HG03520 (cell line): ENCODE data around the gene CARD8.
A peak's percentile ranks its signal among the peaks of the same experiment; 100 is the strongest.

Source experiments
- ATAC-seq: cut with Tn5 transposase; IDR thresholded peaks from one replicate; pipeline ENCODE4 v1.9.1; 2021; ENCODE audit warnings: mild to moderate bottlenecking, moderate library complexity; ENCODE audit not compliant: unreplicated experiment

The CARD8 gene

GRCh38 chr19:48216933-48217332 is 38.8 kb downstream of the CARD8 start:
- no peak for ATAC-seq

GRCh38 chr19:48213959-48214358 is 41.8 kb downstream of the CARD8 start:
- ATAC-seq: no peak

DNA sequence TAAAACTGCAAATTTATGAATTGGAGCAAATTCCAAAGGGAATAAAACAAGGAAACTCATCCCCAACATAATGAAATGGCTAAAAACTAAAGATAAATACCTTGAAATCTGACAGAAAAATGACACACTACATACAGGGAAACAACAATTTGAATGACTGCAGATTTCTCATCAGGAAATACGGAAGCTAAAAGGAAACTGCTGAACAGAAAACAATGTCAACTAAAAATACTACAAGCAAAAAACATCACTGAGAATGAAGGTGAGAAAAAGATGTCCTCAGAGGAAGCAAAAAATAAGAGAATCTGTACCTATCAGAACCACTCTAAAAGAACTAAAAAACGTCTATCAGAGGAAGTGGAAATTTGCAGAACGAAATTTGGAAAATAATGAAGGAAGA is 45.7 kb downstream of the CARD8 start:
- ATAC-seq: no peak

DNA sequence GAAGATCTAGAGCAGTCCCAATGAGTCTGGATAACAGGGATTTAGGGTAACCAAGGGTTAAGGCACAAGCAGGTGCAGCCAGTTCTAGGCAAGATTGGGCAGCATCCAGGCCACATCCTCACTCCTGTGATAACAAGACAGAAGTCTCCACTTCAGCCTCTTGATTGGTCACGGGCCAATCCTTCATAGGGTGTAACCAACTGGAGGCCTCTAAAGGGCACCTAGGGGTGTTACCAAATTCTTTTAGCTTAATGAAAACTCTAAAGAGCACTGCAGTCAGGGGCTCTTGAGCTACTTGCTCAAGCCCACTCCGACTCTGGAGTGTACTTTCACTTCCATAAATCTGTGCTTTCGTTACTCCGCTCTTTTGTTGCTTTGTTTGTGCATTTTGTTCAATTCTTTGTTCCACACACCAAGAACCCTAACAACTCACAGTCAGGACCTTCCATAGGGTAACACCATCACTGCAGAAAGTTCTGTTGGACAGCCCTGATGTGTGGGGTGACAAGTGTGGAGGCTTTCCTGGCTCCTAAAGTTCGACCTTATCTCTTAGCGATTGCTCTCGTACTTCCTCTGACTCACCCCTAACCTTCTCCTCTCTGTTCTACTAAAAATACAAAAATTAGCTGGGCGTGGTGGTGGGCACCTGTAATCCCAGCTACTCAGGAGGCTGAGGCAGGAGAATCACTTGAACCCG is 49.2 kb downstream of the CARD8 start:
- no peak for ATAC-seq

GRCh38 chr19:48203794-48204628 is 51.7 kb downstream of the CARD8 start:
- peak; percentile 88 for ATAC-seq

DNA sequence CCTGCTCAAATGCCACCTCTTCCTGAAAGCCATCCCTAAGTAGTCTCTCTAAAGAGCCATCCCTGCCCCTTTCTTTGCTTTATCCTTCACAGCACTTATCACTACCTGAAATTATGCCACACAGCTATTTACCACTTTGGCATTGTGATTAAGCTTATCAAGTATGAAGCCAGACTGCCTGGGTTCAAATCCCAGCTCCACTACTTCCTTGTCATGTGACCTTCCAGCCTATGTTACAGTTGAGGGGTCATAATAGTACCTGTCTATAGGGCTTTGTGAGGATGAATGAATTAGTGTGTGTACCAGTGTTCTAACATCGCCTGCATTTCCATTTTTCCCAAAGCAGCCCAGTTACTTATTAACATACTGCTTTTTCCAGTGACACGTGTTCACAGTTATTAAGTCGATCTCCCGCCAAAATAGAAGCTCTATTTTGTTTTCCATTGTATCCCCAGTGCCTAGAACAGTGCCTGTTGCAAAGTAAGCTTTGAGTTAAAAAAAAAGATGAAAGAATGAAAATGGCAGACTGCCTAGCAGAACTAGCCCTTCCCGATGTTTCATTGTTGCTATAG is 52.4 kb downstream of the CARD8 start:
- no peak for ATAC-seq

DNA sequence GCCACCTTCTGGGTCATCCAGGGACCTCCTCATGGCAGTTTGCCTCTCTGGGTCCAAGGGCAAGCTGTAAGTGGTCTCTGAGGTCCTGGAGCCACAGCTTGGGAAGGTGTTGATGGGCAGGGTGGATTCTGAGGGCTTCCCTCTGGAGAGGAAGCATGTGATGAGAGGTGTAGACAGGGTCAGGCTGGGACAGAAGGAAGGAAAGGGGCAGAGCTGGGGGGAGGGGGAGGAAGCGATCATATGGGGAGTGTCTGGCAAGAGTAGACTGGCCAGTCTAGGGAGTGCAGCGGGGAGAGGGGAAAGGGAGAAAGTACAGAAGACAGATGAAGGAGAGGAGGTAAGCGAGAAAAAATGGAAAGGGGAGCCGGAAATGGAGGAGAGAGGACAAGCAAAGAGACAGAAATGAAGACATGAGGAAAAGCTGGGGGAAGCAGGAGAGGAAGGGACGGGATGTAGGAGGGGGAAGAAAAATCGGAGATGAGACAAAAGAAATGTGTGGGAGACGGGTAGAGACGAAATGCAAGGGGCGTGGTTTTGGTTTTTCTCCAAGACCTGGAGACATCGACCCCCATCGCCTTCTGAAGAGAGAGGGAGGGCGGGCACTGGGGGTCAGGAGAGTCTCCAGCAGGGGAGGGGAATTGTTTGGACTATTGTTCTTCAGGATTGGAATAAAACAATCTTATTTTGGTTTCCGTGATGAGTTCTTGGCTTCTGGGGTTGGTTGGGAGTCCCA is 58.6 kb downstream of the CARD8 start:
- no peak for ATAC-seq

DNA sequence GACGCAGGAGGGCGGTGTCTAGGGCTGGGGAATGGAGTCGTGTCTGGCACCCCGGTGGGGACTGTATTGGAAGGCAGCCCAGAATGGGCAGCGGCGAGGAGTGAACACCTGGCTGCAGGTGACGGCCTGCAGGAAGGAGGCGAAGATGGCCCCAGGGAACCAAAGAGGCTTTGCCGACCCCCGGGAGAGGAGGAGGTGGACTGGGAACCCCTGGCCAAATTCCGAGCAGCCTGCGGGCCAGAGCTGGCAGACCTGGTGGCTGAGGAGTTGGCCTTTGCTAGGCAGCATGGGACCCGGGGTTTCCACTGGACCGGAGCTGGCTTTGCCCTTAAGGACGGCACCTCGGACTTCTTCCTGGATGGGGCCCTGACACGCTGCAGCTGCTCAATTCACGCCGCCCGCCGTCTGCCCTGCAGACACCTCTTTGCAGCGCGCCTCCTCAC is 59.4 kb downstream of the CARD8 start:
- no peak for ATAC-seq

DNA sequence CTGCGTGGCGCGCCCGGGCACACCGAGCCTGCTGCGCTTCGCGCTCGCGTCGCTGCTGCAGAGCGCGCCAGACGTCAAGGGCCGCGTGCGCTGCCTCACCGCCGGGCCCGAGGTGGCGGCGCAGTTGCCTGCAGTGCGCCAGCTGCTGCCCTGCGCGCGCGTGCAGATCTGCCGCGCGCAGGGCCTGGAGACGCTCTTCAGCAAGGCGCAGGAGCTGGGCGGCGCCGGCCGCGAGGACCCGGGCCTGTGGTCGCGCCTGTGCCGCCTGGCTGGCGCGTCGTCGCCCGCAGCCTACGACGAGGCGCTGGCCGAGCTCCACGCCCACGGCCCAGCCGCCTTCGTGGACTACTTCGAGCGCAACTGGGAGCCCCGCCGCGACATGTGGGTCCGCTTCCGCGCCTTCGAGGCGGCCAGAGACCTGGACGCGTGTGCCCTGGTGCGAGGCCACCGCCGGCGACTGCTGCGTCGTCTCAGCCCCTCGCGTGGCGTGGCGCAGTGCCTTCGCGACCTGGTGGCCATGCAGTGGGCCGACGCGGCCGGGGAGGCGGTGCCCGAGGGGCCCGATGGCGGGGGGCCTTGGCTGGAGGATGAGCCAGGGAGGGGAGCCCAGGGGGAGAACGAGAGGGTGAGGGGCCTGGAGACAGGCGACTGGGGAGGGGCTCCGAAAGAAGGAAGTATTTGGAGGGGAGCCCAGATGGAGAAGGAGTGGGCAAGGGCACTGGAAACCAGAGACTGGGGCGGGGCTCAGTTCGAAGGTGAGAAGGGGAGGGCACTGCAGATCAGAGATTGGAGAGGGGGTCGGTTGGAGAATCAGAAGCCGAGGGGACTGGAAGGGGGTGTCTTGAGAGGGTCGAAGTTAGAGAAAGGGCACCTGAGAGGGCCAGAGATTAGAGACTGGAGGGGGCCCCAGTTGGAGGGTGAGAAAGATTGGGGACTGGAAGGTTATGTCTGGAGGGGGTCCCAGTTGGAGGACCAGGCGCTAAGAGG is 60.6 kb downstream of the CARD8 start:
- no peak for ATAC-seq

GRCh38 chr19:48194041-48194843 is 61.5 kb downstream of the CARD8 start:
- no peak for ATAC-seq

DNA sequence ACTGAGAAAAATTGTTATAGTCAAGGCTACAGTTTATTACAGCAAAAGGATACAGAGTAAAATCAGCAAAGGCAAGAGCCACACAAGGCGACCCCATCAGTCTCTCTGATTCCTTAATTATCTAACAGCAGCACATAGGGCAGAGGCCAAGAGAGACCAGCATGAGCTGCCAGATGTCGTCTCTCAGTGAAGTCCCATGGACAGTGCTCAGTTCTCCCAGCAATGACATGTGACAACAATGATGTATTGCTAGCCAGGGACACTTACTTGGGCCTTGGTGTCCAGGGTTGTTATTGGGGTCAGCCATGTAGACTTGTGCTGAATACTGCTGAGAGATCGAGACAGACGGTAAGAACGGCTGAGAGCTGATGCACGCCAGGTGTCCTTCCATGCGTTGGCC is 63.0 kb downstream of the CARD8 start:
- no peak for ATAC-seq

GRCh38 chr19:48190885-48191284 is 64.8 kb downstream of the CARD8 start:
- ATAC-seq: no peak

GRCh38 chr19:48190288-48190884 is 65.3 kb downstream of the CARD8 start:
- no peak for ATAC-seq

- ATAC-seq: no peak
These were observed 69.1 kb downstream of the CARD8 start for GRCh38 chr19:48186541-48186991.

GRCh38 chr19:48186015-48186414 is 69.7 kb downstream of the CARD8 start:
- no peak for ATAC-seq

GRCh38 chr19:48183356-48183755 is 72.4 kb downstream of the CARD8 start:
- ATAC-seq: no peak

DNA sequence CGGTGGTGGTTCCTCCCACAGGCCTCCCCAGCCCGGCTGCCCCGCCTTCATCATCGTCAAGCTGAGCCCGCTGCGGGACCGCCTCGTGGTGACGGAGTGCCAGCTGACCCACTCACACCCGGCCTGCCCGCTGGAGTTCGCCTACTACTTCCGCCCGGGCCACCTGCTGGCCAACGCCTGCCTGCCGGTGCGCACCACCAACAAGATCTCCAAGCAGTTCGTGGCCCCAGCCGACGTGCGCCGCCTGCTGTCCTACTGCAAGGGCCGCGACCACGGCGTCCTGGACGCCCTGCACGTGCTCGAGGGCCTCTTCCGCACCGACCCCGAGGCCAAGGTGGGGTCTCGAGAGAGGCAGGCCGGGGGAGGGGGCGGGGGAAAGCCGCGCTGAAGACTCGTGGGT is 73.3 kb downstream of the CARD8 start:
- no peak for ATAC-seq

- no peak for ATAC-seq
These were observed 74.2 kb downstream of the CARD8 start for GRCh38 chr19:48181505-48181904.

- ATAC-seq: no peak
These were observed 79.5 kb downstream of the CARD8 start for GRCh38 chr19:48176226-48176625.
